Gastroesophageal sphincter (tissue), 3 donors: ENCODE measurements around the gene CHST5.

Experiments
- POLR2A ChIP-seq, 2 donors: fragments of 450-650 bp; IDR thresholded peaks; one replicate each; pipeline ENCODE4 v1.6.1; 2017; ENCODE audit warnings: antibody characterized with exemption in 2 of 2, mild to moderate bottlenecking in 2 of 2, moderate library complexity in 1 of 2
- POLR2AphosphoS5 ChIP-seq: sonication (generic); formaldehyde crosslinking; IDR thresholded peaks from one replicate; pipeline ENCODE4 v1.6.1; 2017; ENCODE audit warnings: antibody characterized with exemption
- TF ChIP-seq, protein P1 (sequence below), 4 experiments: fragments of 200-600 bp in 2 of 4; fragments of 450-650 bp in 2 of 4; sonication (generic) in 1 of 4; IDR thresholded peaks; one replicate each; pipeline ENCODE4 v1.5.1; 2017 to 2019; ENCODE audit warnings: antibody characterized with exemption in 4 of 4, mild to moderate bottlenecking in 2 of 4, moderate library complexity in 2 of 4

DNA sequence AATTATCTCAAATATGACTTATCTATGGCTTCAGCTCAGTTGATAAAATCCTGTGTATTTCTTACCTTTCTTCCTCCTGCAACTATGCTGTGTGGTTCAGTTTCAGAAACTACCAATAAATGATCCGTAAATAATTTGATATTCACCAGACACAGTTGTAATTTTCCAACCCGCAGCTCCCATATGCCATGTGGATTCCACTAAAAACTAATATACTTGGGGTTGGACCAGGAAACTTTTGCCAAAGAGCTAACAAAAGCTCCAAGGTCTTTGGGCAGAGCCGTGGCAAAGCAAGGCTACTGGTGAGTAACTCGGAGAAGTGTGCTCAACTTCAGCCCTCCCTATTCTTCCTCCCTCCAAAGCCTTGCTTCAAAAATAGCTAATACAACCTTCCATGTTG lies 38.4 kb downstream of the CHST5 start:
- TF ChIP-seq, protein P1, sequence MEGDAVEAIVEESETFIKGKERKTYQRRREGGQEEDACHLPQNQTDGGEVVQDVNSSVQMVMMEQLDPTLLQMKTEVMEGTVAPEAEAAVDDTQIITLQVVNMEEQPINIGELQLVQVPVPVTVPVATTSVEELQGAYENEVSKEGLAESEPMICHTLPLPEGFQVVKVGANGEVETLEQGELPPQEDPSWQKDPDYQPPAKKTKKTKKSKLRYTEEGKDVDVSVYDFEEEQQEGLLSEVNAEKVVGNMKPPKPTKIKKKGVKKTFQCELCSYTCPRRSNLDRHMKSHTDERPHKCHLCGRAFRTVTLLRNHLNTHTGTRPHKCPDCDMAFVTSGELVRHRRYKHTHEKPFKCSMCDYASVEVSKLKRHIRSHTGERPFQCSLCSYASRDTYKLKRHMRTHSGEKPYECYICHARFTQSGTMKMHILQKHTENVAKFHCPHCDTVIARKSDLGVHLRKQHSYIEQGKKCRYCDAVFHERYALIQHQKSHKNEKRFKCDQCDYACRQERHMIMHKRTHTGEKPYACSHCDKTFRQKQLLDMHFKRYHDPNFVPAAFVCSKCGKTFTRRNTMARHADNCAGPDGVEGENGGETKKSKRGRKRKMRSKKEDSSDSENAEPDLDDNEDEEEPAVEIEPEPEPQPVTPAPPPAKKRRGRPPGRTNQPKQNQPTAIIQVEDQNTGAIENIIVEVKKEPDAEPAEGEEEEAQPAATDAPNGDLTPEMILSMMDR (IDR thresholded peaks at IDR 0.05), result no peak
- TF ChIP-seq POLR2A (IDR thresholded peaks at IDR 0.05) (no peak), POLR2AphosphoS5 (no peak)
